HCT116 (cell line): ENCODE data around the gene SPEF1.

Experiments
- POLR2AphosphoS5 ChIP-seq: IDR thresholded peaks from 2 replicates; pipeline ENCODE4 v1.6.1; 2011; ENCODE audit warnings: mild to moderate bottlenecking, low read depth, low read length, moderate library complexity
- RAD21 ChIP-seq: IDR thresholded peaks from 2 replicates; pipeline ENCODE4 v1.6.1; 2012; ENCODE audit warnings: low read depth, mild to moderate bottlenecking

GRCh38 chr20:3784216-3784853 lies 3.1 kb upstream of the SPEF1 start:
- TF ChIP-seq RAD21: no peak
- TF ChIP-seq POLR2AphosphoS5: 0 out of 2 replicates have a peak, but pooled peaks have one; percentile 24
